H1 (cell line): ENCODE results near the gene HAUS2. TPM values are rescaled to one million over a fixed set of nuclear protein-coding genes. Genes with fewer than 3 reads are reported as not detected.

Experiments
- BRCA1 ChIP-seq: IDR thresholded peaks from 2 replicates; pipeline ENCODE4 v1.6.1; 2012; ENCODE audit warnings: low read depth, low read length, improper control_type of control experiment
- CHD7 ChIP-seq: fragments of 300-600 bp; sonication (generic); IDR thresholded peaks from 2 replicates; pipeline ENCODE4 v1.7.1; 2012; ENCODE audit warnings: low read length, moderate library complexity, mild to moderate bottlenecking, inconsistent platforms; ENCODE audit not compliant: insufficient replicate concordance
- E2F6 ChIP-seq: IDR thresholded peaks from 2 replicates; pipeline ENCODE4 v1.6.1; 2012; ENCODE audit warnings: inconsistent platforms
- GABPA ChIP-seq: IDR thresholded peaks from 2 replicates; pipeline ENCODE4 v1.6.1; 2011; ENCODE audit warnings: mild to moderate bottlenecking, low read length, moderate library complexity, borderline replicate concordance; ENCODE audit not compliant: insufficient read depth
- KDM1A ChIP-seq: fragments of 200-600, 300-600 bp; sonication (generic); IDR thresholded peaks from 2 replicates; pipeline ENCODE4 v1.7.1; 2016; ENCODE audit warnings: mild to moderate bottlenecking, low read length, borderline replicate concordance
- POLR2AphosphoS5 ChIP-seq: IDR thresholded peaks from 2 replicates; pipeline ENCODE4 v1.6.1; 2011; ENCODE audit warnings: low read depth, low read length
- RAD21 ChIP-seq, 2 experiments: IDR thresholded peaks in 1 of 2; conservative IDR thresholded peaks in 1 of 2; 2 replicates each; pipeline ENCODE4 v1.6.1; 2011; ENCODE audit warnings: low read depth in 2 of 2, low read length in 2 of 2, improper control_type of control experiment in 1 of 2, inconsistent platforms in 1 of 2, mild to moderate bottlenecking in 1 of 2, moderate library complexity in 1 of 2
- RNF2 ChIP-seq: fragments of 200-900, 300-1000 bp; sonication (generic); IDR thresholded peaks from 2 replicates; pipeline ENCODE4 v1.7.1; 2016; ENCODE audit warnings: borderline replicate concordance, low read depth, mild to moderate bottlenecking, antibody characterized with exemption, low read length; ENCODE audit not compliant: poor library complexity, severe bottlenecking; ENCODE audit errors: missing control alignments
- SUZ12 ChIP-seq: fragments of 200-600 bp; sonication (generic); IDR thresholded peaks from 2 replicates; pipeline ENCODE4 v1.6.1; 2012; ENCODE audit warnings: mild to moderate bottlenecking, inconsistent platforms, low read length, moderate library complexity, mixed read lengths
- TAF1 ChIP-seq: IDR thresholded peaks from 2 replicates; pipeline ENCODE4 v1.6.1; 2011; ENCODE audit warnings: mild to moderate bottlenecking, low read depth, low read length
- polyA plus RNA-seq, 7 experiments: library from polyadenylated mRNA; depleted of rRNA in 3 of 7; stranded (reverse) in 5 of 7; unstranded in 2 of 7; fragments of >200 nt in 5 of 7; fragments of 200-250 nt in 2 of 7; gene quantifications; 1 replicate in 5 of 7; 2 replicates in 1 of 7; 4 replicates in 1 of 7; pipeline versions ENCODE4 v1.2.1 to v1.2.3, GENCODE V29; 2011 to 2013; ENCODE audit warnings: missing spikeins in 2 of 7, mixed read lengths in 2 of 7
- total RNA-seq: library from RNA; stranded (reverse); fragmentation: NEBNext Ultra II Directional; extraction: Animal tissue kit (Norgen Biotek cat#: 25700); gene quantifications from 2 replicates; pipeline ENCODE4 v1.2.1, GENCODE V29; 2021

The HAUS2 gene
- total and polyA plus RNA-seq, 2 of the 8 experiments (the other 6 are each of a cell fraction or from before 2014, with no cell fraction given), result 12.1 to 33.5 TPM

GRCh38 chr15:42558739-42559138 lies 10.1 kb downstream of the HAUS2 start (continued):
- TF ChIP-seq CHD7 (no peak), RNF2 (no peak), SUZ12 (no peak), TAF1 (no peak), GABPA (no peak), KDM1A (no peak), BRCA1 (no peak), E2F6 (no peak), POLR2AphosphoS5 (no peak), RAD21 (IDR thresholded peaks at IDR 0.05 in 1 of 2, conservative IDR thresholded peaks at IDR 0.05 in 1 of 2; ENCODE audit: low read depth in 2 of 2, low read length in 2 of 2) (no peak)
